HG03066 (cell line): ENCODE data around the gene CERS6.

Experiments used
- ATAC-seq: cut with Tn5 transposase; IDR thresholded peaks from one replicate; pipeline ENCODE4 v1.9.1; 2021; ENCODE audit warnings: low read depth; ENCODE audit not compliant: unreplicated experiment

The CERS6 gene

GRCh38 chr2:168717790-168718502 lies 261.9 kb downstream of the CERS6 start:
- ATAC-seq = no peak

GRCh38 chr2:168718622-168719021 lies 262.6 kb downstream of the CERS6 start:
- no peak for ATAC-seq

- no peak for ATAC-seq
Observed at GRCh38 chr2:168719446-168719845, 263.4 kb downstream of the CERS6 start.

GRCh38 chr2:168722592-168722991 lies 266.5 kb downstream of the CERS6 start:
- ATAC-seq = no peak

- no peak for ATAC-seq
Observed at GRCh38 chr2:168723275-168723899, 267.3 kb downstream of the CERS6 start.

GRCh38 chr2:168726375-168726774 lies 270.3 kb downstream of the CERS6 start:
- ATAC-seq = no peak

- no peak for ATAC-seq
Observed at GRCh38 chr2:168727904-168728470, 271.9 kb downstream of the CERS6 start.

- no peak for ATAC-seq
Observed at GRCh38 chr2:168729455-168729854, 273.4 kb downstream of the CERS6 start.

- ATAC-seq = no peak
Observed at GRCh38 chr2:168730344-168730743, 274.3 kb downstream of the CERS6 start.

- ATAC-seq = no peak
Observed at GRCh38 chr2:168731002-168731401, 274.9 kb downstream of the CERS6 start.

GRCh38 chr2:168731616-168732015 lies 275.5 kb downstream of the CERS6 start:
- ATAC-seq = no peak

- no peak for ATAC-seq
Observed at GRCh38 chr2:168732100-168732499, 276.0 kb downstream of the CERS6 start.

- no peak for ATAC-seq
Observed at GRCh38 chr2:168732506-168732905, 276.4 kb downstream of the CERS6 start.

- ATAC-seq = no peak
Observed at GRCh38 chr2:168734199-168734760, 278.2 kb downstream of the CERS6 start.

GRCh38 chr2:168736649-168737445 lies 280.8 kb downstream of the CERS6 start:
- no peak for ATAC-seq

- no peak for ATAC-seq
Observed at GRCh38 chr2:168738062-168738461, 282.0 kb downstream of the CERS6 start.

- ATAC-seq = no peak
Observed at GRCh38 chr2:168740360-168740759, 284.3 kb downstream of the CERS6 start.

- no peak for ATAC-seq
Observed at GRCh38 chr2:168740788-168741187, 284.7 kb downstream of the CERS6 start.

- ATAC-seq = no peak
Observed at GRCh38 chr2:168742258-168742932, 286.3 kb downstream of the CERS6 start.

GRCh38 chr2:168744844-168745243 lies 288.8 kb downstream of the CERS6 start:
- ATAC-seq = no peak
